NCI-H146 treated with DMSO at 0.1 percent for 48 hours (cell line): ENCODE measurements around the gene ZNG1A.
"Not testable (repeated sequence)": the region's sequence is repeated elsewhere in the genome, so short reads cannot be mapped to it uniquely, and the experiment has no call there.

Experiments used
- DNase-seq: peaks from one replicate; lab custom pipeline; 2025; ENCODE audit not compliant: unreplicated experiment; lab: John Stamatoyannopoulos, UW

ZNG1A gene

GRCh38 chr9:178970-179383, at the start of gene ZNG1A:
ZNG1A (minus strand) TSS chr9:179056; CDS start chr9:178969, 87 bp downstream.
- DNase-seq = not testable (repeated sequence)

GRCh38 chr9:227860-228259, 49.0 kb upstream of the ZNG1A start:
- DNase-seq = no peak

GRCh38 chr9:224582-225520, 46.0 kb upstream of the ZNG1A start:
- no peak for DNase-seq

GRCh38 chr9:224026-224425, 45.2 kb upstream of the ZNG1A start:
- DNase-seq = no peak

GRCh38 chr9:223152-223551, 44.3 kb upstream of the ZNG1A start:
- DNase-seq = no peak

- DNase-seq = no peak
Measured at GRCh38 chr9:221989-222776, 43.3 kb upstream of the ZNG1A start.

- DNase-seq = no peak
Measured at GRCh38 chr9:219670-220365, 41.0 kb upstream of the ZNG1A start.

- DNase-seq = not testable (repeated sequence)
Measured at GRCh38 chr9:219036-219435, 40.2 kb upstream of the ZNG1A start.

GRCh38 chr9:217950-218349, 39.1 kb upstream of the ZNG1A start:
- DNase-seq = no peak

- DNase-seq = no peak
Measured at GRCh38 chr9:216866-217265, 38.0 kb upstream of the ZNG1A start.

- DNase-seq = no peak
Measured at GRCh38 chr9:215631-216155, 36.8 kb upstream of the ZNG1A start.

- DNase-seq = peak; percentile 22
Measured at GRCh38 chr9:214648-215493, 36.0 kb upstream of the ZNG1A start, which contains the start of gene DOCK8. DOCK8 (plus strand) TSS chr9:214865; CDS start chr9:214977, 112 bp downstream.

GRCh38 chr9:214351-214647, 35.4 kb upstream of the ZNG1A start:
- DNase-seq = no peak

- not testable (repeated sequence) for DNase-seq
Measured at GRCh38 chr9:213901-214300, 35.0 kb upstream of the ZNG1A start.

- no peak for DNase-seq
Measured at GRCh38 chr9:212297-212696, 33.4 kb upstream of the ZNG1A start.

GRCh38 chr9:211557-211956, 32.7 kb upstream of the ZNG1A start:
- no peak for DNase-seq

GRCh38 chr9:211036-211435, 32.2 kb upstream of the ZNG1A start:
- no peak for DNase-seq

GRCh38 chr9:209143-209758, 30.4 kb upstream of the ZNG1A start:
- DNase-seq = no peak

GRCh38 chr9:206481-206880, 27.6 kb upstream of the ZNG1A start:
- DNase-seq = no peak

GRCh38 chr9:199601-200000, 20.7 kb upstream of the ZNG1A start:
- DNase-seq = not testable (repeated sequence)
